Suppressor macrophage treated with lipopolysaccharide for 4 hours (primary cell): ENCODE measurements around the gene ITGB3BP.
A peak's percentile ranks its signal among the peaks of the same experiment; 100 is the strongest.
"Not testable (repeated sequence)": the region's sequence is repeated elsewhere in the genome, so short reads cannot be mapped to it uniquely, and the experiment has no call there.

Experiments
- DNase-seq: peaks from one replicate; pipeline ENCODE4 v3.0.0-alpha.2; 2020

The ITGB3BP gene

GRCh38 chr1:63522891-63523728 lies at the start of gene ITGB3BP, which contains the start of gene EFCAB7:
TSS of gene ITGB3BP (minus strand) at chr1:63523225. CDS start at chr1:63523133, 92 bp downstream.
TSS of gene EFCAB7 (plus strand) at chr1:63523525. CDS start at chr1:63525573, 2,048 bp downstream.
- DNase-seq: peak; percentile 86

- not testable (repeated sequence) for DNase-seq
Measured at GRCh38 chr1:63572686-63573085, 49.7 kb upstream of the ITGB3BP start.

GRCh38 chr1:63569640-63570316 lies 46.8 kb upstream of the ITGB3BP start:
- no peak for DNase-seq

GRCh38 chr1:63569068-63569467 lies 46.0 kb upstream of the ITGB3BP start:
- DNase-seq: no peak

GRCh38 chr1:63563745-63564144 lies 40.7 kb upstream of the ITGB3BP start:
- no peak for DNase-seq

- DNase-seq: no peak
Measured at GRCh38 chr1:63559357-63559756, 36.3 kb upstream of the ITGB3BP start.

- DNase-seq: peak; percentile 53
Measured at GRCh38 chr1:63557365-63557987, 34.5 kb upstream of the ITGB3BP start.

GRCh38 chr1:63555480-63555879 lies 32.5 kb upstream of the ITGB3BP start:
- DNase-seq: no peak

- no peak for DNase-seq
Measured at GRCh38 chr1:63548877-63549276, 25.9 kb upstream of the ITGB3BP start.

- DNase-seq: no peak
Measured at GRCh38 chr1:63548303-63548702, 25.3 kb upstream of the ITGB3BP start.

GRCh38 chr1:63547621-63548294 lies 24.7 kb upstream of the ITGB3BP start:
- no peak for DNase-seq

GRCh38 chr1:63545780-63546179 lies 22.8 kb upstream of the ITGB3BP start:
- DNase-seq: peak; percentile 2

GRCh38 chr1:63537940-63538339 lies 14.9 kb upstream of the ITGB3BP start:
- DNase-seq: peak; percentile 12

- DNase-seq: no peak
Measured at GRCh38 chr1:63537006-63537405, 14.0 kb upstream of the ITGB3BP start.

GRCh38 chr1:63534406-63534805 lies 11.4 kb upstream of the ITGB3BP start:
- DNase-seq: no peak

- DNase-seq: no peak
Measured at GRCh38 chr1:63533931-63534330, 10.9 kb upstream of the ITGB3BP start.

GRCh38 chr1:63532727-63533126 lies 9.7 kb upstream of the ITGB3BP start:
- no peak for DNase-seq

GRCh38 chr1:63524201-63524600 lies 1.2 kb upstream of the ITGB3BP start:
- no peak for DNase-seq

GRCh38 chr1:63523738-63524137 lies 713 bp upstream of the ITGB3BP start:
- peak; percentile 6 for DNase-seq

- DNase-seq: no peak
Measured at GRCh38 chr1:63516629-63517028, 6.4 kb downstream of the ITGB3BP start.

GRCh38 chr1:63512584-63512983 lies 10.4 kb downstream of the ITGB3BP start:
- no peak for DNase-seq

- DNase-seq: no peak
Measured at GRCh38 chr1:63509718-63510117, 13.3 kb downstream of the ITGB3BP start.

- DNase-seq: no peak
Measured at GRCh38 chr1:63506782-63507181, 16.2 kb downstream of the ITGB3BP start.
